KG1 (cell line): Measurements from ENCODE around the gene PEMT.

Source experiments
- DNase-seq: peaks from one replicate; lab custom pipeline; 2025; lab: John Stamatoyannopoulos, UW

PEMT gene

DNA sequence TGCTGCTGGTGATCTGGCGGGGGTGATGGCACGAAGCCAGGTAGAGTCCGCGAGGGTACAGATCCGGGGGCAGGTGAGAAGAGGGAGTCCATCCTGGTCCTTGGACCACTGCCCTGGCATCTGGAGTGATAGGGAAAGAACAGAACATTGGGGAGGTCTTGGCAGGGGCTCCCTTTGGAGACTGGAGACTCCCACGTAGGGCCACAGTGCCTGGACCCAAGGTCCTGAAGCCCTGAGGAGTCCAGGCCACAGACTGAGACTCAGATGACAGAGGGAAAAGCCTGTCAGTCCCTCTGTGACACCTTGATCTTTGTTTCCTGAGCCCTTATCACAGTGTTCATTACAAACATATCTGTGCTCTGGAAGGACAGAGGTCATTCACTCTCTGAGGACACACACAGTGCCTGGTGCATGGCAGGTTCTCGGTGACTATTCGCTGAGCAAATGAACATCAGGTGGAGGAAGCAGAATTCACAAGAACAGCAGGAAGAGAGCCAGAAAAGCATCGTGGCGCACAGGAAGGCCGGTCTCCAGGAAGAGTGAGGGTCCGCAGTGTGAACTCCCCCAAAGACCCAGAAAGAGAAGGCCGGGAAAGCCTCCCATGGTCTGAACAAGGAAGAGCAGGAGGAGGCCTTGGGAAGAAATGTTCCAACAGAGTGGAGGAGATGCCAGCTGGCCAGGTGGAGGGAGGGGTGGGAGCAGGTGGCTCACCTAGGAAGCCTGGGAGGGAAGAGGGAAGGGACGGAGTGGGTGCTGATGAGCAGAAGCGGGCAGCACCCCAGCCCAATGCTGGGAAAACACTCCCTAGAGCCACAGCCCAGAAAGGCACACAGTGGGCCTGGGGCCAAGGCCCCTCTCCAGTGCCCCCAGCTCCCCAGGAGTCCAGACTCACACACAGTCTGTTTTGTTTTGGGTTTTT is 20.5 kb downstream of the PEMT start:
- DNase-seq = no peak

DNA sequence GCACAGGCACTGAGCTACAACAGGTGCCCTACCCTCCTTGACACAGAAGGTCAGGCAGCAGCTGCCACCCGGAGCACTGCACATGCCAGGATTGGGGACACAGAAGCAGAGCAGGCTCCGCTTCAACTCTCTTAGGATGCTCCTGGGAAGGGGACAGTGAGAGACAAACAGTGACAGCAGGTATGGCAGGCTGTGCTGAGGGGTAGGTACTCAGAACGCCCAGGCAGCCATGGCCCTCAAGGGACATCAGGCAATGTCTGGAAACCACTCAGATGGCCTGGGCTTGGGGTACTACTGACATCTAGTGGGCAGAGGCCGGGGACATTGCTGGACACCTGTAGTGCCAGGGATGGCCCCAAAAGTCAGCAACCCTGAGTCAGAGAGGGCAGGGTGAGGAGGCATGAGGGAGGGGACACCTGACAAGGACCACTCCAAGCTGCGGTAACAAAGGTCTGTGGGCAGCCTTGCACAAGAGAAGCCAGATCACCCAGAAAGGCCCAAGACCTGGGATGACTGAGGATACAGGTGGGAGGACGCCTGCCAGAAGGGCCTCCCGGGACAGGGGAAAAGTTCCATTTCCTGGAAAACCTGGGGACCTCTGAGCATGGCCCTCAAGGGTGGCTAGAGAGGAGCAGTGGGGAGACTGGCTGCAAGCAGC is 21.2 kb downstream of the PEMT start:
- no peak for DNase-seq

DNA sequence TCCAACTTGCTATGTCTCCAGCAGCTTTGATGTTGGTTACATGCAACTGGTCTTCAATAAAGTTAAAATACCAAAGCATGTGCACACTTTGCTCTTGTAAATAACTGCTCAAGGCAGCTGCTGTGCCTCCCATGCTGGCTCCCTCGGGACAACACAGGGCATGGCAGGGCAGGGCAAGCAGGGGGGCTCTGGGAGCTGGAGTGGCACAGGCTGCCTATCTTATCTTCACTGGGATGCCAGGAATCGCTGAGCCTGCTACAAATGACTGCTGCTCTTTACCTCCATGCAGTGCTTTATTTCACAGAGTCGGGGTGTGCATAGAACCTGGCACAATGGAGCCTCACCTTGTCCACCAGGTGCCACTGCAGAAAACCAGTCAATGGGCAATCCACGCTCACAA is 21.8 kb downstream of the PEMT start:
- DNase-seq = no peak

DNA sequence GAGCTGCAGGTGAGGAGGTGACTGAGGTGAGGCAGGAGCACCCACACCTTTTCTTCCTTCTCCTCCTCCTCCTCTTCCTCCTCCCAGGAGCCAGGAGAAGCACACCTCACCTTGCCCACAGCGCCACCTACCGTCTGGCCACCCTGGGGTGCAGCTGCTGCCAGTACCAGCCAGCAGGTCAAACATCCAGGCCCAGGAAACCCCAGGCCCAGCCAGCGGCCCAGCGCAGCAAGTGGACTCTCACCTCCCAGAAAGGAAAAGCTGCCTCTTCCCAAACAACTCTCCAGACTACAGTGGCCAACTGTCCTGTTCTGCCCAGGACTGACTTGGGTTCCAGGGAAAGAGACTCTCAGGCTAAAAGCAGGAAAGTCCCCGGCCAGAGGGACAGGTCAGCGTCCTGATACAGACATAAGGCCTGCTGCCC is 22.7 kb downstream of the PEMT start:
- no peak for DNase-seq

DNA sequence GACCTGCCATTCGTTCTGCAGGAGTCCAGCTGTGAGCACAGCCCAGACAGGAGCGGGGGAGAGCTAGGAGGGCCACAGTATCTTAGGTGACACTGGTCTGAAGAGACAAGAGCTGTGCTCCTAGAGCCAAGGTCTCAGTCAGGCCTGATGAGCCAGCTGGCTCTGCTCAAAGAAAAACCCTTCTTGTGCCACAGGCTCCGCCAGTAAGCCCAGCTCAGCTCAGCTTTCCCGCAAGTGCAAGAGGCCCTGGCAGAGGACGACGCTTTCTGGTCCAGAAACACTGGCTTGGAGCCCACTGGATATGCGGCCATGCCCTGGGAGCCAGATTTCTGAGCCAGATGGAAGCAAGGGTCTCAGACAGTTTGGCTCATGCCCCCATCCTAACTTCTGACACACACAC is 23.9 kb downstream of the PEMT start:
- no peak for DNase-seq

DNA sequence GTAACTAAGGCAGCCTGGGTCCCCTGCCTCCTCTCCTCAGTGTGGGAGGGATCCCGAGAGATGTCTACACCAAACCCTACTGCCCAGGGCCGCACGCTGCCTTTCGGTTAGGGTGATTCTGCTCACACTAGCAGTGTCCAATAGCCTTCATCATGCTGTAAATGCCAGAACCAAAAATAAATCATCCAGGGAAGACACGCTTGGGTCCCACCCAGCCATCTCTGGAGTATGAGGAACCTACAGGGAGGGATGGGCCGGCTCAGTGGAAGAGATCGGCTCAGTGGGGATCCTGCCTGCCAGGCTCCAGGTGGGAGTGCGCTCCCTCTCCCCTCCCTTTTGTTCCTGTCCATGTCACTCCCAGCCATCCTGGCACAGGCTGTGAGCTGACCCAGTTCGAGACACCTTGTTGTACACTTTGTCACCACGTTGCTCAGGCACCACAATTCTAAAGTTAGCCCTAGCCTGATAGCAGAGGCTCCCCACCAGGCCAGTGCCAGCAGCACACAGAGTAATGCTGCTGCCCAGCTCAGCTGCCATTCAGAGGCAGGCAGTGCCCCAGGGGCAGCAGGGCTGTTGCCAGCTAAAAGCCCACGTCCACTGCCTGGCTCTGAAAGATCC is 24.5 kb downstream of the PEMT start:
- no peak for DNase-seq

DNA sequence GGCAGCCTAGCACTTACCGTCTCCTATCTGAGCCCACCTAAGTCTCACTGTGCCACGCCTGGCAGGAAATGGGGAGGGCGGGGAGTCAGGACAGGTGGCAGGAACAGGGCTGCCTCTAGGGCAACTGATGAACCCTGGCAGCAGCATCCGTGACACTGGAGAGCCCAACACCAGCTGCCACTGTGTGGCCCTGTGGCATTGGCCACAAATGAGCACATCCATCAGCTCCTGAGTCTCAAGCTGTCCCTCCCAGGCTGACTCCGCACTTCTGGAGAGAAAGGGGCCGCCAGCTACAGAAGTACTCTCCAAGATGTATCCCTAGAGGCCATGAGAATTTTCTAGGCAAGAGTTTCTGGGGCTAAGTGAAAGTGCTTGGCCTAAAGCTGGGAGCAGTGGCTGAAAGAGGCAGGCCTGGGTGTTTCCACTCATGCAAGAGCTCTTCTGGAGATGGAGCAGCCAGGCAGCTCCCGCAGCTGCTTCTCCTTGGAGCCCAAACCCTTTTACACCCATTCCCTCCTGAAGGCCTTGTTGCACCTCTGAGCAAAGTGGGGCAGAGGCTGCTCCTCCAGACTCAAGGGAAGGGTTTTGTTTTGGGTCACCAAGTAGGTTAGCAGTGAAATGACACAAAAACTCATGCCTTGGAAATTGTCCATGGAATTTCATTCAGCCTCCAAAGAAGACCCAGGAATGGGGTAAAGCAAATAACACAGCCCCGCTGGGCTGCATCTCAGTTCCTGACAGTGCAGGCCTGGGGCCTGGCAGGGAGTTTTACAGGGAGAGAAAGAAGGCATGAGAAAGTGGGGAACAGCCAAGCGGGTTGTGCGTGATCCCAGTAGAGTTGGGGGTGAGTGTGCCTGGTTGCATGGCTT is 25.8 kb downstream of the PEMT start:
- no peak for DNase-seq

DNA sequence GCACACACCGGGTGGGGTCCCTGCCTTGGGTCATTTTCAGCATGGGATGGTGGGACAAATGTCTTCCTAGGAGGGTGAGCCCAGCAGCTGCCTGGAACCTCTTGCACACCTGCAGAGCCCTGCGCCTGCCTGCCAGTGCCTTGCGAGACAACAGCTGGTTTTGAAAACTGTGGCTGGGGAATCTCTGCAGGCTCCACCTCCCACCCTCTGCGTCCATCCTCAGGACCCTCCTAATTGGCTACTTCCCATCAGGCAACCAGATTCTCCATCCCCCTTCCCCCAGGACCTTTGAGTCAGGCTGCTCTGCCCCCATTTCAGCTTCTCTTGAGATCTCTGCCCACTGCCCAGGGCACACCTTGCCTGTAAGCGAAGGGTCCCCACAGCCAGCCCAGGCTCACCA is 26.6 kb downstream of the PEMT start:
- DNase-seq = no peak

DNA sequence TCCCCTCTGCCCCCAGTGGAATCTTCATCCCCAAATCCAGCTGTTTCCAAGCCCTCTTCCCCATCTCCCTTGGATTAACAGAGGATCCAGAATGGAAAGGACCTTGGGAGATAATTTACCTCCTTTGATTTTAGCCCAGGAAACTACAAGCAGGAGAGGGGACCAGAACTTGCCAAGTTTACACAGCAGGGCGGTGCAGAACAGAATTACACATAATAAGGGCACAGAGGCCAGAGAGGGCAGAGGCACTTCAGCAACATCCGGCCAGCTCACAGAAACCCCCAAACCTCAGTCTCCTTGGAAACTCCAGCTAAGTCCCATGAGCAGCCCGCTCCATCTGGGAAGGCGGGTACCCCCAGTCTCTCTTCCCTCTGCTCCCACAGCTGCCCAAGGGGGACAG is 27.2 kb downstream of the PEMT start:
- DNase-seq = no peak

DNA sequence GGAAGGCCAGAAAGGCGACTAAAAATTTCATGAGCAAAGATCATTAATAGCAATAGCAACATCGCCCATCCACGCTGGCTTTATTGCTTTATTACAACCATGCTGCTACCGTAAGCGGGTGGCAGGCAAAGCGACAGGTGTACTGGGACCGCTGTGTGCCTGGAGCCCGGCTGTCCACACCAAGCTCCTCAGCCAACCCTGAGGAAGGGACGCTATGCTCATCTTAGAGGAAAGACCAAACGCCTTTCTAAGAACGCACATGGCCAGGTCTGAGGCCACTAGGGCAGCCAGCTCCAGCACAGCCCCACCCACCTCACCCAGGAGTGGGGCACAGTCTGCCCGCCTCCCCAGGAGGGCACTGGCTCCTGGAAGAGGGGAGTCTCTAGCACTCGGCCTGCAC is 28.0 kb downstream of the PEMT start:
- DNase-seq = no peak

DNA sequence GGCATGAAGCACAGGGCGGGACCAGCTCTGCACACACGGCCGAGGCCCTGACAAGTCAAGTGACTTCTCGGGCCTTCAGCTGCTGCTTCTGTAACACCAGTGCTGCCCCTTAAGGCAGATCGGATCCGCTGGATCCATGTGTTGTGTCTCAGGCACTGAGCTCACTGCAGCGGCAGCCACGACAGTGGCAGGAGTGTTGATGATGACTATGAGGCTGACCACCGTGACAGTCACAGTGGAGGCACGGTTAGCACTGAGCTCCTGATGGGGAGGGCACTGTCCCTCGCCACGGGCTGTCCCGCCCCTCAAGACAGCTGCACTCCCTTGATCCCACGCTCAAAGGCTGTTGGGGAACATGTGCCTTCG is 29.4 kb downstream of the PEMT start:
- no peak for DNase-seq

DNA sequence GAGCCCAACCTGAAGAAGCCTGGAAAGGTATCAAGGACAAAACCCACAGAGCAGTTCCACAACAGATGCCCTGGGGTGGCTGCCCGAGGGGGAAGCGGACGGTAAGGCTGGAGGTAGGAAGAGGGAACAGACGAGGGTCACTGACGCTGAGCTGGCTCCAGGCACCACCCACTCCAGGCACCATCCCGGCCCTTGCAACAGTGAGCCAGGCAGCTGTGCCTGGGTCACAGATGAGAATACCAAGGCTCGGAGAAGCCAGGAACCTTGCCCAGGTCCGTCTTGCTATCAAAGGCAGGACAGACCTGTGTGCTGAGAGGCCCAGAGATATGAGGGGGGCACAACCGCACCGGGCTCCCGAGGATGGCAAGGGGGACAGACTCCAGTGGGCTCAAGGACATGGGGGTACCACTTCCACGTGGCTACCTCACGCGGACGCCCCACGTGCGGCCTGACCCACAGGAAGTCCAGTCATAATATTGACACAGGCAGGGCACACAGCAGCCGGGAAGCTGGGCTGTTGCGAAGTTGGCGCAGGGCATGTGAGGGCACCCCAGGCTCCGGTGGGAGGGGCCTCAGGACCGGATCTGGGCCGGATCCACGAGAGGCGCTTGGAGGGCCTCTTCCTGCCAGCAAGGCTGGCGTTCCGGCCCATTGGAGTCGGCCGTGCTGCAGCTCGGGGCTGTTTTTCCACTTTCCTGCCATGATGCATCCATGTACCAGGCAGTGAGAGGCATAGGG is 29.9 kb downstream of the PEMT start:
- DNase-seq = no peak

DNA sequence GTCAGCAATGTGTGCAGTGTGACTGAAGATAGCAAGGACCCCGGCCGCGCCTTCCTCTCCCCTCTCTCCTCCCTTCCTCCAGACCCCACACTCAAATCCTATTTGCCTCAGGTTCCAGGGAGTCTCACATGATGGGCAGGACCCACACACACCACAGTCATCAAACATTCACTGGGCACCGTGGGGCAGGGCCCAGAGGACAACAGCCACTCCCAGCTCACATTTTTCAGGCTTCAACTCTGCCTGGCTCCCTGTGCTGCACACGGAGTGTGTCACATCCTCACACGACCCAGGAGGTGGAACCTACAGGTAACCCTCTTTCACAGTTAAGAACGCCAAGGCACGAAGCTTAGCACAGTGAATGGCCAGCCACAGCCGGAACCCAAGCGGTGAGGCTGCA is 30.5 kb downstream of the PEMT start:
- no peak for DNase-seq

DNA sequence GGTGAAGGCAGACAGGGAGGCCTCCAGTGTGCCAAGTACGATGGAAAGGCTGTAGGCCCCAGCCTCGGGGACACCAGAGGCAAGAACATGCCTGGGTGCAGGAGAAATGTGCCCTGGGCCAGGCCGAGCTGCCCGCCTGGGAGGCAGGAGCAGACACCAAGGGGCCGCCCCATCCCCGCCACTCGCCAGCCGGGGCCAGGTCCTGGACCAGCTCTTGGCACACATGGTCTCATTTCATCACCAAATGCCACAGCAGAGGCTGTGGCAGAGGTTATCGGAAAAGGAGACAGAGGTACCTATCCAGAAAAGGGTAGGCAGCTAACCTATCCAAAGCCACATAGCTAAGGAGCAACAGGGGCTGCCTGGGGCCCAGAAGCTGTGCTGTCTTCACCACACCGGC is 31.3 kb downstream of the PEMT start:
- DNase-seq = no peak

DNA sequence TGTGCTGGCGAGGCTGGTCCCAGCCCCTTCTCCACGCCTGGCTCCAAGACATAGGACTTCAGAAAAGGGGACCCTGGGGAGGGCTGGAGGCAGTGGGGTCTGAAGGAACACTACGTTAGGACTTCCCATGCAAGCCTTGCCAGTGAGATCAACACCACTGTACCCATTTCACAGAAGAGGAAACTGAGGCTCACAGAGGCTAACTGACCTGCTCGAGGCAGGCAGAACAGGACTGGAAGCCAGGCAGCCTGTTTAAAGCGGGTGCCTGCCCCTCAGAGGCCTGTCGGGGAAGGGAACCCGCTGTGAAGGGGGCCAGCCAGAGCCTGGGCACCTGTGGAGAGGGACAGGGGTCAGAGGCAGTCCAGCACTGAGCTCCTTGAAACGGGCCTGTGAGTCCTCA is 32.3 kb downstream of the PEMT start:
- no peak for DNase-seq

DNA sequence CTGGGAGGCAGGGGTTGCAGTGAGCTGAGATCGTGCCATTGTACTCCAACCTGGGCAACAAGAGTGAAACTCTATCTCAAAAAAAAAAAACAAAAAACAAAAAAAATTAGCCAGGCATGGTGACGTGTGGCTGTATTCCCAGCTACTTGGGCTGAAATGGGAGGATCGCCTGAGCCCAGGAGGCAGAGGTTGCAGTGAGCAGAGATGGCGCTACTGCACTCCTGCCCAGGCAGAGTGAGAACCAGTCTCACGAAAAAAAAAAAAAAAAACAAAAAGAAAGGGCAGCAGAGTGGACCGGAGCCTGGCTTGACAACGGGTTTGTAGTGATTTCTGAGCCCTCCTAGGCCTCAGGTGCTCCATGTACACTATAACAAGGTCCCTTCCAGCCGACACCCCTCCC is 33.1 kb downstream of the PEMT start:
- DNase-seq = no peak

DNA sequence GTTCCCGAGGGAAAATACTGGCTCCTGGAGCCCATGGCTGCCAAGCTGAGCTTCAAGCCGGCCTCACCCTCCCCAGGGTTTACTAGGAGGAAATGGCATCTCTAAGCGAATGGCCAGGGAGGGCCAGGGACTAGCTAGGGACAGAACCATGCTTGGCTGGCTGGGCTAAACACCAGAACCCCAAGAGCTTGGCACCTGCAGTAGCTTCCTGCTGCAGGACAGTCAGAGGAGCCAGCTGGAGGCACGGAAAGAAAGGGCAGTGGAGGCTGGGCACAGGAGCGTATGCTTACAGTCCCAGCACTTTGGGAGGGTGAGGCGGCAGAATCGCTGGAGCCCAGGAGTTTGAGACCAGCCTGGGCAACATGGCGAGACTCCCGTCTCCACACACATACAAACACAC is 33.7 kb downstream of the PEMT start:
- no peak for DNase-seq

DNA sequence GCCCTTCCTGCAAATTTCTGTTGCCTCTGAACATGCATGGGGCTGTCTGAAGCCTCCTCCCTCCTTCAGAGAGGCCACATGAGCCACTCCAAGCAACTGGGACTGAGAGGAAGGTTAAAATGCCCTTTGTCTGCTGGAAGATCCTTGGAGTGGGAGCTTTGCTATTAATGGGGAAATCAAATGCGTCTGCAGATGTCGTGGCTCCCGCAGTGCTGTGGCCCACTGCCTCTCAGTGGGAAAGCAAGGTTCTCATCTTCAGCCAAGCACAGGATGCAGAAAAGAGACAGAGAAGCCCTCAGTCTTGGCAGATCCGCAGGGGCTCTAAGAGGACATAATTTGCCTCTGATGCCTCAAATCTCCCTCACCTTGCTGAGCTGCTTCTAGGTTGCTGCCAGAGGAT is 34.8 kb downstream of the PEMT start:
- DNase-seq = no peak

DNA sequence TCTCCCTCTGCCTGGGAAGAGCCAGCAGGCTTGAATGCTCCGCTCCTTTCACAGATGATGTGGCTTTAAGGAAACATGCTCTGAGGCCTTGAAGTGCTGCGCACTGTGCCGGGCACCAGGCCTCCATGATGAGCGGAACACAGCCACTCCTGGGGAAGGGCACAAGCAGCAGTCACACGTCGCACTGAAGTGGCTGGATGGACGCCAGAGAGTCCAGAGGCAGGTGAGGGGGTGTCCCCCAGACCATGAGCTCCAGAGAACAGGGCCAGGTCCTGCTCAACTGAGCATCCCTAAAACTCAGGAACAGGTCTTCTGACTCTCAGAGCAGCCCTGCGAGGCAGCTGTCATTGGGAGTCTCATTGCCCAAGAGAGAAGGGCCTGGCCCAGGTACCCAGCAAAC is 35.6 kb downstream of the PEMT start:
- no peak for DNase-seq

DNA sequence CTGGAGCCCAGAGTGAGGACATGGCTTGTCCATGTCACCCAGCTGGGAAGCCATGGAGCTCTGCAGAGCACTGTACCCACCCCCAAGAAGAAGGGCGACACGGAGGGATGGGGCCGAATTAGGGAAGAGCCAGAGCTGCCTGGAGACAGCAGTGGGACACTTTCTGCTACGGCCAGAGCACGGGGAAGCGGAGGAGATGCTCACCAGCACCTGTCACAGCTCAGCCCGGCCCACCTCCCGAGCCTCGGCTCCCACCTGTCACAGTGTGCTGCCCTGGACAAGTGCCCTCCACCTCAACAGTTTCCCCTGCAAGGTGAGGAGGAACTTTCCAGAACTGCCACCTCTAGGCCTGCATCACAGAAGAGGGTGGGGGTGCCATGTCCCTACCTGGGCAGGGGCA is 36.4 kb downstream of the PEMT start:
- no peak for DNase-seq

DNA sequence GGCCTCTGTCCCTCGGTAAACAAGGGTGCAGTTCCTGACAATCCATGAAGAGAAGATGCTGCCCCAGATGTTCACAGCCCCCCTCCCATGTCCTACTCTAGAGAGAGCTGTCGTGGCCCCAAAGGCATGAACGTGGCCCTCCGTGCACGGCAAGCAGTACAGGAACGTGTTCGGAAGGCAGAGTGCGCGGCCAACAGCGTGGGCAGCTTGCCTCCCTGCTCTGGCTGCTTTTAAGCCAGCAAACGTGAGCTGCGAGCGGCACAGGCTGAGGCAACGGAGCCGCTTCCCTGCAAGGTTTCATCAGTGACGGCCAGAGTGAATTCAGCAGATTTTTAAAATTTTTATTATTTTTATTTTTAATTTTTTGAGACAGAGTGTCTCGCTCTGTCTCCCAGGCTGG is 37.2 kb downstream of the PEMT start:
- DNase-seq = no peak
